Muscle layer of duodenum (tissue), 2 donors: ENCODE data around the gene HHAT.

Experiments
- H3K27ac ChIP-seq: one replicate; pipeline ENCODE4 v1.7.0; 2013; ENCODE audit warnings: mild to moderate bottlenecking, low read length
- H3K27me3 ChIP-seq: one replicate; pipeline ENCODE4 v1.7.0; 2013; ENCODE audit warnings: low read depth, mild to moderate bottlenecking, control low read depth, low read length
- H3K36me3 ChIP-seq, 2 donors: one replicate each; pipeline ENCODE4 v1.7.0; 2013; ENCODE audit warnings: low read length in 2 of 2, control low read depth in 1 of 2, mild to moderate bottlenecking in 1 of 2; ENCODE audit not compliant: insufficient read depth in 2 of 2, control insufficient read depth in 1 of 2
- H3K4me1 ChIP-seq, 2 donors: one replicate each; pipeline ENCODE4 v1.7.0; 2013; ENCODE audit warnings: low read length in 2 of 2, mild to moderate bottlenecking in 2 of 2, control low read depth in 1 of 2, moderate library complexity in 1 of 2; ENCODE audit not compliant: insufficient read depth in 2 of 2, control insufficient read depth in 1 of 2
- H3K4me3 ChIP-seq, 2 donors: one replicate each; pipeline ENCODE4 v1.7.0; 2013; ENCODE audit warnings: low read length in 2 of 2, low read depth in 1 of 2, mild to moderate bottlenecking in 1 of 2
- H3K9me3 ChIP-seq, 2 donors: one replicate each; pipeline ENCODE4 v1.7.0; 2013; ENCODE audit warnings: low read length in 2 of 2, control low read depth in 1 of 2, mild to moderate bottlenecking in 1 of 2; ENCODE audit not compliant: control insufficient read depth in 1 of 2
- donor health status: healthy.

Gene HHAT

GRCh38 chr1:210558302-210558701 is 229.6 kb downstream of the HHAT start:
- Histone ChIP-seq H3K27me3 (no peaks in the 10 kb centered on the region), H3K4me3 (no peak overlapping the region), H3K4me1 (no peaks in the 10 kb centered on the region), H3K27ac (no peak overlapping the region), H3K36me3 (no peaks in the 10 kb centered on the region), H3K9me3 (no peaks in the 10 kb centered on the region)

- Histone ChIP-seq H3K4me1 (no peaks in the 10 kb centered on the region), H3K9me3 (no peaks in the 10 kb centered on the region), H3K27ac (no peak overlapping the region), H3K27me3 (no peaks in the 10 kb centered on the region), H3K36me3 (no peaks in the 10 kb centered on the region), H3K4me3 (no peak overlapping the region)
Observed at GRCh38 chr1:210565306-210565705, 236.6 kb downstream of the HHAT start.

GRCh38 chr1:210568631-210569030 is 239.9 kb downstream of the HHAT start:
- no peaks in the 10 kb centered on the region for H3K27me3 ChIP-seq
- H3K36me3 ChIP-seq: no peaks in the 10 kb centered on the region
- no peak overlapping the region for H3K27ac ChIP-seq
- H3K4me1 ChIP-seq: no peaks in the 10 kb centered on the region
- H3K9me3 ChIP-seq: no peaks in the 10 kb centered on the region
- no peak overlapping the region for H3K4me3 ChIP-seq

GRCh38 chr1:210570116-210570515 is 241.4 kb downstream of the HHAT start:
- H3K27me3 ChIP-seq: no peaks in the 10 kb centered on the region
- H3K4me1 ChIP-seq: no peaks in the 10 kb centered on the region
- H3K4me3 ChIP-seq: no peak overlapping the region
- no peak overlapping the region for H3K27ac ChIP-seq
- H3K9me3 ChIP-seq: no peaks in the 10 kb centered on the region
- H3K36me3 ChIP-seq: no peaks in the 10 kb centered on the region

- H3K27me3 ChIP-seq: no peaks in the 10 kb centered on the region
- H3K27ac ChIP-seq: no peak overlapping the region
- no peaks in the 10 kb centered on the region for H3K9me3 ChIP-seq
- no peaks in the 10 kb centered on the region for H3K36me3 ChIP-seq
- no peaks in the 10 kb centered on the region for H3K4me1 ChIP-seq
- H3K4me3 ChIP-seq: no peak overlapping the region
Observed at GRCh38 chr1:210571356-210572284, 242.9 kb downstream of the HHAT start.

GRCh38 chr1:210573141-210573540 is 244.4 kb downstream of the HHAT start:
- Histone ChIP-seq H3K36me3 (no peaks in the 10 kb centered on the region), H3K27ac (no peak overlapping the region), H3K4me3 (no peak overlapping the region), H3K9me3 (no peaks in the 10 kb centered on the region), H3K4me1 (no peaks in the 10 kb centered on the region), H3K27me3 (no peaks in the 10 kb centered on the region)

- Histone ChIP-seq H3K27me3 (no peaks in the 10 kb centered on the region), H3K27ac (no peak overlapping the region), H3K4me1 (peaks cover 0 to 5% of the 10 kb centered on the region in 2 donors), H3K4me3 (no peak overlapping the region), H3K36me3 (no peaks in the 10 kb centered on the region), H3K9me3 (no peaks in the 10 kb centered on the region)
Observed at GRCh38 chr1:210582205-210582970, 253.7 kb downstream of the HHAT start.

- Histone ChIP-seq H3K36me3 (no peaks in the 10 kb centered on the region), H3K9me3 (peaks cover 0 to 4% of the 10 kb centered on the region in 2 donors), H3K4me3 (no peak overlapping the region), H3K27me3 (no peaks in the 10 kb centered on the region), H3K27ac (no peak overlapping the region), H3K4me1 (peaks cover 0 to 5% of the 10 kb centered on the region in 2 donors)
Observed at GRCh38 chr1:210584439-210585113, 255.9 kb downstream of the HHAT start.

- Histone ChIP-seq H3K27me3 (no peaks in the 10 kb centered on the region), H3K4me1 (peaks cover 0 to 5% of the 10 kb centered on the region in 2 donors), H3K9me3 (peaks cover 0 to 6% of the 10 kb centered on the region in 2 donors), H3K27ac (no peak overlapping the region), H3K36me3 (no peaks in the 10 kb centered on the region), H3K4me3 (no peak overlapping the region)
Observed at GRCh38 chr1:210586771-210587170, 258.1 kb downstream of the HHAT start.

GRCh38 chr1:210587566-210587965 is 258.9 kb downstream of the HHAT start:
- peaks cover 0 to 5% of the 10 kb centered on the region in 2 donors for H3K4me1 ChIP-seq
- no peaks in the 10 kb centered on the region for H3K36me3 ChIP-seq
- no peaks in the 10 kb centered on the region for H3K27me3 ChIP-seq
- no peak overlapping the region for H3K4me3 ChIP-seq
- H3K27ac ChIP-seq: no peak overlapping the region
- peaks cover 0 to 6% of the 10 kb centered on the region in 2 donors for H3K9me3 ChIP-seq

- no peak overlapping the region for H3K27ac ChIP-seq
- no peak overlapping the region for H3K4me3 ChIP-seq
- no peaks in the 10 kb centered on the region for H3K27me3 ChIP-seq
- H3K4me1 ChIP-seq: peaks cover 0 to 5% of the 10 kb centered on the region in 2 donors
- no peaks in the 10 kb centered on the region for H3K36me3 ChIP-seq
- peaks cover 0 to 6% of the 10 kb centered on the region in 2 donors for H3K9me3 ChIP-seq
Observed at GRCh38 chr1:210588357-210588756, 259.7 kb downstream of the HHAT start.
